ENCODE data around the gene MAP3K20. TPM values are rescaled to one million over a fixed set of nuclear protein-coding genes. Genes with fewer than 3 reads are reported as not detected.

Gene MAP3K20
- total RNA-seq, 2 experiments from 2014 or later: 6.5 to 7.0 TPM

- intact Hi-C loops (cut with micrococcal nuclease): no loop called here
- H3K9me3 Mint-ChIP-seq: no peaks in the 10 kb centered on the region
- no peaks in the 10 kb centered on the region for H3K36me3 Mint-ChIP-seq
- H3K4me3 Mint-ChIP-seq: no peak overlapping the region
- ChIA-PET CTCF (interaction anchor here (1.9 kb wide), 1 partner anchor 11 kb away, joined by 10 read pairs; no protein-coding TSS in a partner anchor), POLR2A (no interaction called here)
- no peak for DNase-seq
- peaks cover 2% of the 10 kb centered on the region for H3K4me1 Mint-ChIP-seq (ENCODE audit: low read depth)
- H3K27me3 Mint-ChIP-seq: no peaks in the 10 kb centered on the region
- no peak overlapping the region for H3K27ac Mint-ChIP-seq
Measured at GRCh38 chr2:173221132-173221695, 145.6 kb downstream of the MAP3K20 start.

GRCh38 chr2:173221937-173222594, 146.4 kb downstream of the MAP3K20 start:
- no peaks in the 10 kb centered on the region for H3K27me3 Mint-ChIP-seq
- no peak overlapping the region for H3K27ac Mint-ChIP-seq
- no peak for DNase-seq
- no peaks in the 10 kb centered on the region for H3K9me3 Mint-ChIP-seq
- ChIA-PET CTCF (interaction anchor here (1.9 kb wide), 1 partner anchor 12 kb away, joined by 10 read pairs; no protein-coding TSS in a partner anchor), POLR2A (no interaction called here)
- H3K36me3 Mint-ChIP-seq: no peaks in the 10 kb centered on the region
- no peak overlapping the region for H3K4me3 Mint-ChIP-seq
- intact Hi-C loops (cut with micrococcal nuclease): no loop called here
- H3K4me1 Mint-ChIP-seq (ENCODE audit: low read depth): peaks cover 2% of the 10 kb centered on the region

- intact Hi-C loops (cut with micrococcal nuclease): no loop called here
- Mint-ChIP-seq H3K4me3 (no peak overlapping the region), H3K27me3 (peaks cover 3% of the 10 kb centered on the region), H3K4me1 (ENCODE audit: low read depth) (peaks cover 1% of the 10 kb centered on the region), H3K9me3 (no peaks in the 10 kb centered on the region), H3K27ac (no peak overlapping the region), H3K36me3 (no peaks in the 10 kb centered on the region)
- ChIA-PET CTCF (interaction anchor here (0.6 kb wide), 1 partner anchor 42 kb away, joined by 4 read pairs; no protein-coding TSS in a partner anchor), POLR2A (no interaction called here)
- DNase-seq: no peak
Measured at GRCh38 chr2:173223871-173224270, 148.2 kb downstream of the MAP3K20 start.

GRCh38 chr2:173226899-173227698, 151.5 kb downstream of the MAP3K20 start:
- no peaks in the 10 kb centered on the region for H3K9me3 Mint-ChIP-seq
- DNase-seq: no peak
- POLR2A ChIA-PET: no interaction called here
- intact Hi-C loops (cut with micrococcal nuclease): no loop called here
- no peak overlapping the region for H3K4me3 Mint-ChIP-seq
- CTCF ChIA-PET: interaction anchor here (1.2 kb wide), 1 partner anchor 199 kb away, joined by 4 read pairs; no protein-coding TSS in a partner anchor
- H3K36me3 Mint-ChIP-seq: no peaks in the 10 kb centered on the region
- H3K4me1 Mint-ChIP-seq (ENCODE audit: low read depth): no peaks in the 10 kb centered on the region
- no peak overlapping the region for H3K27ac Mint-ChIP-seq
- H3K27me3 Mint-ChIP-seq: peaks cover 4% of the 10 kb centered on the region

GRCh38 chr2:173229086-173229485, 153.4 kb downstream of the MAP3K20 start:
- Mint-ChIP-seq H3K4me1 (ENCODE audit: low read depth) (no peaks in the 10 kb centered on the region), H3K4me3 (no peak overlapping the region), H3K9me3 (no peaks in the 10 kb centered on the region), H3K27ac (no peak overlapping the region), H3K36me3 (no peaks in the 10 kb centered on the region), H3K27me3 (peaks cover 4% of the 10 kb centered on the region)
- ChIA-PET POLR2A (no interaction called here), CTCF (no interaction called here)
- intact Hi-C loops (cut with micrococcal nuclease): no loop called here
- DNase-seq: no peak

- Mint-ChIP-seq H3K36me3 (no peaks in the 10 kb centered on the region), H3K27me3 (peaks cover 8% of the 10 kb centered on the region), H3K9me3 (no peaks in the 10 kb centered on the region), H3K4me1 (ENCODE audit: low read depth) (no peaks in the 10 kb centered on the region), H3K27ac (no peak overlapping the region), H3K4me3 (no peak overlapping the region)
- ChIA-PET POLR2A (no interaction called here), CTCF (interaction anchor here (1.1 kb wide), 1 partner anchor 203 kb away, joined by 3 read pairs; no protein-coding TSS in a partner anchor)
- no peak for DNase-seq
- intact Hi-C loops (cut with micrococcal nuclease): loop anchor here (10.0 kb wide), 1 partner anchor 125 kb away; the partner anchor contains the start of gene CDCA7
Measured at GRCh38 chr2:173230181-173230580, 154.5 kb downstream of the MAP3K20 start.

GRCh38 chr2:173231042-173231441, 155.4 kb downstream of the MAP3K20 start:
- no peak overlapping the region for H3K27ac Mint-ChIP-seq
- ChIA-PET POLR2A (no interaction called here), CTCF (interaction anchor here (1.1 kb wide), 1 partner anchor 204 kb away, joined by 3 read pairs; no protein-coding TSS in a partner anchor)
- no peak for DNase-seq
- no peak overlapping the region for H3K4me3 Mint-ChIP-seq
- no peaks in the 10 kb centered on the region for H3K9me3 Mint-ChIP-seq
- no peaks in the 10 kb centered on the region for H3K4me1 Mint-ChIP-seq (ENCODE audit: low read depth)
- H3K27me3 Mint-ChIP-seq: peaks cover 8% of the 10 kb centered on the region
- intact Hi-C loops (cut with micrococcal nuclease): loop anchor here (10.0 kb wide), 1 partner anchor 124 kb away; the partner anchor contains the start of gene CDCA7
- H3K36me3 Mint-ChIP-seq: no peaks in the 10 kb centered on the region

GRCh38 chr2:173231465-173231864, 155.8 kb downstream of the MAP3K20 start:
- no peaks in the 10 kb centered on the region for H3K9me3 Mint-ChIP-seq
- CTCF ChIA-PET: interaction anchor here (1.0 kb wide), 1 partner anchor 13 kb away, joined by 4 read pairs; no protein-coding TSS in a partner anchor
- intact Hi-C loops (cut with micrococcal nuclease): loop anchor here (10.0 kb wide), 1 partner anchor 123 kb away; the partner anchor contains the start of gene CDCA7

GRCh38 chr2:173232956-173233744, 157.5 kb downstream of the MAP3K20 start:
- intact Hi-C loops (cut with micrococcal nuclease): loop anchor here (10.0 kb wide), 1 partner anchor 122 kb away; the partner anchor contains the start of gene CDCA7
- Mint-ChIP-seq H3K9me3 (no peaks in the 10 kb centered on the region), H3K27ac (no peak overlapping the region)

More at GRCh38 chr2:173231465-173231864, 155.8 kb downstream of the MAP3K20 start:
- Mint-ChIP-seq H3K4me3 (no peak overlapping the region), H3K27me3 (peaks cover 8% of the 10 kb centered on the region), H3K27ac (no peak overlapping the region), H3K4me1 (ENCODE audit: low read depth) (no peaks in the 10 kb centered on the region), H3K36me3 (no peaks in the 10 kb centered on the region)
- POLR2A ChIA-PET: no interaction called here
- DNase-seq: no peak

GRCh38 chr2:173235947-173236803, 160.5 kb downstream of the MAP3K20 start:
- CTCF ChIA-PET: no interaction called here
- Mint-ChIP-seq H3K27ac (no peak overlapping the region), H3K4me1 (ENCODE audit: low read depth) (peaks cover 5% of the 10 kb centered on the region), H3K27me3 (peaks cover 9% of the 10 kb centered on the region), H3K36me3 (no peaks in the 10 kb centered on the region), H3K9me3 (no peaks in the 10 kb centered on the region), H3K4me3 (no peak overlapping the region)
- intact Hi-C loops (cut with micrococcal nuclease): loop anchor here (10.0 kb wide), 1 partner anchor 119 kb away; the partner anchor contains the start of gene CDCA7
- POLR2A ChIA-PET: no interaction called here
- DNase-seq: no peak

More at GRCh38 chr2:173232956-173233744, 157.5 kb downstream of the MAP3K20 start:
- POLR2A ChIA-PET: no interaction called here
- CTCF ChIA-PET: no interaction called here
- Mint-ChIP-seq H3K36me3 (no peaks in the 10 kb centered on the region), H3K4me1 (ENCODE audit: low read depth) (no peaks in the 10 kb centered on the region), H3K27me3 (peaks cover 10% of the 10 kb centered on the region), H3K4me3 (no peak overlapping the region)
- DNase-seq: no peak

- ChIA-PET POLR2A (no interaction called here), CTCF (no interaction called here)
- Mint-ChIP-seq H3K27ac (no peak overlapping the region), H3K27me3 (peaks cover 7% of the 10 kb centered on the region), H3K4me1 (ENCODE audit: low read depth) (peaks cover 5% of the 10 kb centered on the region), H3K9me3 (no peaks in the 10 kb centered on the region), H3K36me3 (no peaks in the 10 kb centered on the region), H3K4me3 (no peak overlapping the region)
- intact Hi-C loops (cut with micrococcal nuclease): loop anchor here (2.0 to 10.0 kb wide), 2 partner anchors 50 to 116 kb away; partner anchors contain the start of gene CDCA7
- DNase-seq: no peak
Measured at GRCh38 chr2:173238385-173238784, 162.7 kb downstream of the MAP3K20 start.

Measured in activated CD4-positive, alpha-beta memory T cell treated with anti-CD3 and anti-CD28 coated beads for 36 hours (primary cell).